Hepatocyte (in vitro differentiated cells): ENCODE measurements around the gene GPC5. TPM values are rescaled to one million over a fixed set of nuclear protein-coding genes. Genes with fewer than 3 reads are reported as not detected.

ENCODE experiments used
- DNase-seq: peaks from one replicate; pipeline ENCODE4 v3.0.0-alpha.2; 2016; ENCODE audit warnings: low spot score
- H2AFZ ChIP-seq: fragments of 200-600 bp; sonication (generic); 2 replicates; pipeline ENCODE4 v1.6.0; 2016; ENCODE audit warnings: antibody characterized with exemption, mild to moderate bottlenecking
- H3K27ac ChIP-seq: fragments of 200-600 bp; sonication (generic); 2 replicates; pipeline ENCODE4 v1.5.1; 2016; ENCODE audit warnings: mild to moderate bottlenecking
- H3K27me3 ChIP-seq: fragments of 200-600 bp; sonication (generic); 2 replicates; pipeline ENCODE4 v1.6.1; 2016
- H3K36me3 ChIP-seq: fragments of 200-600 bp; sonication (generic); replicated peaks from 2 replicates; pipeline ENCODE4 v1.5.1; 2016; ENCODE audit warnings: low read depth; ENCODE audit not compliant: insufficient read depth
- H3K4me1 ChIP-seq: fragments of 200-600 bp; sonication (generic); 2 replicates; pipeline ENCODE4 v1.5.1; 2016; ENCODE audit warnings: mild to moderate bottlenecking, moderate library complexity; ENCODE audit not compliant: insufficient read depth
- H3K4me2 ChIP-seq: fragments of 200-600 bp; sonication (generic); 2 replicates; pipeline ENCODE4 v1.6.0; 2016
- H3K4me3 ChIP-seq: fragments of 200-600 bp; sonication (generic); 2 replicates; pipeline ENCODE4 v1.5.1; 2016; ENCODE audit warnings: mild to moderate bottlenecking
- H3K79me2 ChIP-seq: fragments of 200-600 bp; sonication (generic); 2 replicates; pipeline ENCODE4 v1.6.0; 2017; ENCODE audit warnings: mild to moderate bottlenecking
- H3K9me2 ChIP-seq: fragments of 200-600 bp; sonication (generic); replicated peaks from 2 replicates; pipeline ENCODE4 v1.6.0; 2017; ENCODE audit warnings: mild to moderate bottlenecking; ENCODE audit not compliant: insufficient read depth
- H3K9me3 ChIP-seq: fragments of 200-600 bp; sonication (generic); 2 replicates; pipeline ENCODE4 v1.5.1; 2016; ENCODE audit warnings: low read depth, mild to moderate bottlenecking
- H4K20me1 ChIP-seq: fragments of 200-600 bp; sonication (generic); 2 replicates; pipeline ENCODE4 v1.6.0; 2016; ENCODE audit warnings: mild to moderate bottlenecking; ENCODE audit not compliant: insufficient read depth, poor library complexity, severe bottlenecking
- EZH2 ChIP-seq: fragments of 200-600 bp; sonication (generic); IDR thresholded peaks from 2 replicates; pipeline ENCODE4 v1.6.1; 2016; ENCODE audit warnings: antibody characterized with exemption, mild to moderate bottlenecking, borderline replicate concordance
- EZH2phosphoT487 ChIP-seq: fragments of 200-600 bp; sonication (generic); IDR thresholded peaks from one replicate; pipeline ENCODE4 v1.6.1; 2018; ENCODE audit warnings: antibody characterized with exemption, mild to moderate bottlenecking, low read depth, moderate library complexity; ENCODE audit not compliant: unreplicated experiment, severe bottlenecking
- WGBS: methylation state at CpG from one replicate; pipeline ENCODE4 v1.1.6; 2016; ENCODE audit warnings: low lambda C conversion rate; ENCODE audit errors: missing lambda C conversion rate; 5-methylcytosine and 5-hydroxymethylcytosine counted together
- polyA plus RNA-seq: library from polyadenylated mRNA; unstranded; fragments of >200 nt; fragmentation: Nextera tagmentation; extraction: Ambion mirVana; gene quantifications from 2 replicates; pipeline ENCODE4 v1.2.1, GENCODE V29; 2016
- total RNA-seq: library from RNA; depleted of rRNA; stranded (reverse); fragments of >200 nt; gene quantifications from 2 replicates; pipeline ENCODE4 v1.2.3, GENCODE V29; 2014
- TF ChIP-seq, protein P1 (sequence below): fragments of 200-600 bp; sonication (generic); IDR thresholded peaks from 2 replicates; pipeline ENCODE4 v1.5.1; 2016; ENCODE audit warnings: antibody characterized with exemption, mild to moderate bottlenecking; ENCODE audit not compliant: poor library complexity

Gene GPC5
- total and polyA plus RNA-seq, 2 experiments from 2014 or later: 3.9 to 5.4 TPM

DNA sequence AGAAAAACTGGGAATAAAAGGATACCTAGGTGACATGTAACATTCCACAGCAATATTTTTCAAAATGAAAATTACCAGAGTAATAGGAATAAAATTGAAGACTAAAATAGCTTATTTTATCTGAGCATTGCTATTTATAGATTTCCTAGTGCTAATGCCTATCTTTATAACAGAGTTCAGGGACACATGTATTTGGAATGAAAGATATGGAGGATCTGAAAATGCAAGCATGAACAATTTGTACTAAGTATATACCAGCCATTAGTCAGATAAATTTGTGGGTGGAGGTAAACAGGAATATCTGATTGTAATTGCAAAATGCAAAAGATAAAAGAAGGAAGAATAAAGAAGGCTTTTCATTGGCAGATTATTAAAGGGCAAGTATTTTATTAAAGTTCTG is 345.9 kb downstream of the GPC5 start:
- no peaks in the 10 kb centered on the region for H3K27me3 ChIP-seq
- no peaks in the 10 kb centered on the region for H3K4me1 ChIP-seq
- no peak overlapping the region for H3K4me2 ChIP-seq
- no peak for DNase-seq
- H3K79me2 ChIP-seq: no peaks in the 10 kb centered on the region
- no peaks in the 10 kb centered on the region for H3K9me2 ChIP-seq
- TF ChIP-seq, protein P1, sequence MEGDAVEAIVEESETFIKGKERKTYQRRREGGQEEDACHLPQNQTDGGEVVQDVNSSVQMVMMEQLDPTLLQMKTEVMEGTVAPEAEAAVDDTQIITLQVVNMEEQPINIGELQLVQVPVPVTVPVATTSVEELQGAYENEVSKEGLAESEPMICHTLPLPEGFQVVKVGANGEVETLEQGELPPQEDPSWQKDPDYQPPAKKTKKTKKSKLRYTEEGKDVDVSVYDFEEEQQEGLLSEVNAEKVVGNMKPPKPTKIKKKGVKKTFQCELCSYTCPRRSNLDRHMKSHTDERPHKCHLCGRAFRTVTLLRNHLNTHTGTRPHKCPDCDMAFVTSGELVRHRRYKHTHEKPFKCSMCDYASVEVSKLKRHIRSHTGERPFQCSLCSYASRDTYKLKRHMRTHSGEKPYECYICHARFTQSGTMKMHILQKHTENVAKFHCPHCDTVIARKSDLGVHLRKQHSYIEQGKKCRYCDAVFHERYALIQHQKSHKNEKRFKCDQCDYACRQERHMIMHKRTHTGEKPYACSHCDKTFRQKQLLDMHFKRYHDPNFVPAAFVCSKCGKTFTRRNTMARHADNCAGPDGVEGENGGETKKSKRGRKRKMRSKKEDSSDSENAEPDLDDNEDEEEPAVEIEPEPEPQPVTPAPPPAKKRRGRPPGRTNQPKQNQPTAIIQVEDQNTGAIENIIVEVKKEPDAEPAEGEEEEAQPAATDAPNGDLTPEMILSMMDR: no peak
- TF ChIP-seq EZH2phosphoT487 (no peak), EZH2 (no peak)
- H3K36me3 ChIP-seq: no peaks in the 10 kb centered on the region
- no peak overlapping the region for H3K27ac ChIP-seq
- no peaks in the 10 kb centered on the region for H3K9me3 ChIP-seq
- H2AFZ ChIP-seq: no peak overlapping the region
- H3K4me3 ChIP-seq: no peak overlapping the region
- no peaks in the 10 kb centered on the region for H4K20me1 ChIP-seq

DNA sequence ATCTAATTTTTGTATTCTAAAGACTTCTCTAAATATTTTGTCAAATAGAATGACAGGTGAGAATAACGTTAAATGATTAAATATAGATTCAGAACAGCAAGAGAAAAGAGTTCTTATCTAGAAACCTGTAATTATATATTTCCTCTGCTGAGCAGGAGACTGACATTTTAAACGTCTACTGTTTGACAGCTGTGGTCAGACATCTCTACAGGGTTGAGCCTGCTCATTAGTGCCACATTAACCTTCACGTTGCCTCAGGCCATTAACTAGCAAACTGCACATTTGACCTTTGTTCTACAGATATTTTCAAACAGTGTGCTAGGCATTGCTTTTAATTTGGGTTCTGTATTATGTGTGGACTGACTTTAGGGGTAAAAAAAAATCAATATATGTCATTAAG is 347.5 kb downstream of the GPC5 start:
- no peak overlapping the region for H3K27ac ChIP-seq
- no peak overlapping the region for H2AFZ ChIP-seq
- H3K9me2 ChIP-seq: no peaks in the 10 kb centered on the region
- 24% methylated on average over 3 of the region's 3 CpGs for WGBS
- TF ChIP-seq, protein P1: no peak
- TF ChIP-seq EZH2 (no peak), EZH2phosphoT487 (no peak)
- no peak overlapping the region for H3K4me3 ChIP-seq
- no peaks in the 10 kb centered on the region for H3K27me3 ChIP-seq
- no peaks in the 10 kb centered on the region for H3K4me1 ChIP-seq
- no peak for DNase-seq
- H3K4me2 ChIP-seq: no peak overlapping the region
- no peaks in the 10 kb centered on the region for H4K20me1 ChIP-seq
- no peaks in the 10 kb centered on the region for H3K79me2 ChIP-seq
- H3K36me3 ChIP-seq: no peaks in the 10 kb centered on the region
- H3K9me3 ChIP-seq: no peaks in the 10 kb centered on the region

DNA sequence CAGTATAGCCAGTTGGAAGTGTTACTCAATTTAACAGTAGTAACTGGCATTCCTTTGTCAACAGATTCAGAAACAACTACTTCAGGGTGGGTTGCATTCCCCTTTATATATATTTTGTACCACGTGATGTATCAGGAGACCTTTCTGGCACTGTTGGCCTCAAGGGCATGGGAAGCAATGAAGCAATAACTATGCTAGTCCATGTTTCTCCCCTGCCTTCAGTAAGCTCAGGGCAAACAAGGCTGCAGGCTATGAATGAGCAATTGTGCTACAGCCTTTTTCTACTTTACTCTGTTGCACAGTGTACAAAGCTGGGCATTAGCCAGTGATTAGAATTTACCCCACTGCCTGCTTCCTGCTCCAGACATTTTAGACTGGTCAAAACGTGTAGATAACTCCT is 348.8 kb downstream of the GPC5 start:
- TF ChIP-seq EZH2phosphoT487 (no peak), EZH2 (no peak)
- TF ChIP-seq, protein P1: no peak
- H3K9me3 ChIP-seq: no peaks in the 10 kb centered on the region

DNA sequence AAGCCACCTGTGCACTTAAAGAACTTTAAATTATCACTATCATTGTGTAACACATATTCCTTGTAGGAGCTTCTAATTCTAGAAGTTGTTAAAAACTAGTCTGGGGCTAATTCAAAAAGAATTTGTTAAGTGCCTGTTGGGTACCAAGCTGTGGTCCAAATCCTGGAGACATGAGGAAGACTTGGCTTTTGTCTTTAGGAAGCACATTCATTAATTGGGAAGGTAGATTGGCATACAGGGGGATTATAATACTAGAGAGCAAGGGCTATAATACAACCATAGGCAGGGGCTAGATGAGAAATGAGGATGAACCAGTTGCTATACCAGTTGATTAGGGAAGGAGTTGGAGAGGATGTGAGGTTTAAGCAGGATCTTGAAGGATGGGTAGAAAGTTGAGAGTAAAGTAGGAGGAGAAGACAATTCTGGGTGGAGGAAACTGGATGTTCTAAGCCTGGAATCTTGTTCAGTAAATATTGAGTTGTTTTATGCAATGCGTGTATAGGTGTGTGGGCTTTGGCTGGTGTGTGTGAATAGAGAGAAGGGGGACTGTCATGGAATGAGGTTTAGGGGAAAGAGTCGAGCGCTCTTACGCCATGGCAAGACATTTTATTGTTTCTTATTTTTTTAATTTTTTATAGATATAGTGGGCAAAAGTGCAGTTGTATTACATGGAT is 350.1 kb downstream of the GPC5 start:
- H3K4me1 ChIP-seq: no peaks in the 10 kb centered on the region
- no peak for DNase-seq
- H3K4me3 ChIP-seq: no peak overlapping the region
- H3K4me2 ChIP-seq: no peak overlapping the region
- no peak overlapping the region for H3K27ac ChIP-seq
- no peaks in the 10 kb centered on the region for H3K9me3 ChIP-seq
- 96% methylated on average over 4 of the region's 4 CpGs for WGBS
- TF ChIP-seq, protein P1: no peak
- TF ChIP-seq EZH2: no peak
- no peak for TF ChIP-seq EZH2phosphoT487
- no peaks in the 10 kb centered on the region for H4K20me1 ChIP-seq
- H3K79me2 ChIP-seq: no peaks in the 10 kb centered on the region
- no peaks in the 10 kb centered on the region for H3K9me2 ChIP-seq
- no peaks in the 10 kb centered on the region for H3K27me3 ChIP-seq
- H3K36me3 ChIP-seq: no peaks in the 10 kb centered on the region
- no peak overlapping the region for H2AFZ ChIP-seq

More for the DNA sequence above, 348.8 kb downstream of the GPC5 start:
- no peaks in the 10 kb centered on the region for H3K79me2 ChIP-seq
- 62% methylated on average over 2 of the region's 2 CpGs for WGBS
- H3K4me1 ChIP-seq: no peaks in the 10 kb centered on the region
- no peaks in the 10 kb centered on the region for H3K36me3 ChIP-seq
- no peak overlapping the region for H3K4me2 ChIP-seq
- no peak overlapping the region for H3K4me3 ChIP-seq
- peak; percentile 16 for DNase-seq
- H3K27ac ChIP-seq: no peak overlapping the region
- H3K27me3 ChIP-seq: no peaks in the 10 kb centered on the region
- H3K9me2 ChIP-seq: no peaks in the 10 kb centered on the region
- H4K20me1 ChIP-seq: no peaks in the 10 kb centered on the region
- no peak overlapping the region for H2AFZ ChIP-seq
